SK-N-SH treated with all-trans-retinoic acid at 6 μM for 48 hours (cell line): ENCODE measurements around the gene CD244.

Experiments
- ZNF565 ChIP-seq: fragments of 450-650 bp; formaldehyde crosslinking; conservative IDR thresholded peaks from 2 replicates; pipeline ENCODE4 v1.5.0; 2020; ENCODE audit warnings: low read depth, mild to moderate bottlenecking, moderate library complexity
- ZNF70 ChIP-seq: fragments of 450-650 bp; formaldehyde crosslinking; IDR thresholded peaks from 2 replicates; pipeline ENCODE4 v1.5.0; 2020; ENCODE audit warnings: mild to moderate bottlenecking, moderate library complexity
- TF ChIP-seq, protein P1 (sequence below): fragments of 250-450 bp; sonication (Bioruptor Pico); IDR thresholded peaks from 2 replicates; pipeline ENCODE4 v1.5.1; 2020; ENCODE audit warnings: low read depth, mild to moderate bottlenecking, moderate library complexity
- TF ChIP-seq, protein P2 (sequence below): fragments of 250-450 bp; sonication (Bioruptor Pico); IDR thresholded peaks from 2 replicates; pipeline ENCODE4 v1.8.0; 2021; ENCODE audit warnings: low read depth, mild to moderate bottlenecking, moderate library complexity, borderline replicate concordance
- TF ChIP-seq, protein P3 (sequence below): fragments of 250-450 bp; sonication (Bioruptor Pico); IDR thresholded peaks from 2 replicates; pipeline ENCODE4 v1.8.0; 2020; ENCODE audit warnings: mild to moderate bottlenecking, moderate library complexity, borderline replicate concordance

DNA sequence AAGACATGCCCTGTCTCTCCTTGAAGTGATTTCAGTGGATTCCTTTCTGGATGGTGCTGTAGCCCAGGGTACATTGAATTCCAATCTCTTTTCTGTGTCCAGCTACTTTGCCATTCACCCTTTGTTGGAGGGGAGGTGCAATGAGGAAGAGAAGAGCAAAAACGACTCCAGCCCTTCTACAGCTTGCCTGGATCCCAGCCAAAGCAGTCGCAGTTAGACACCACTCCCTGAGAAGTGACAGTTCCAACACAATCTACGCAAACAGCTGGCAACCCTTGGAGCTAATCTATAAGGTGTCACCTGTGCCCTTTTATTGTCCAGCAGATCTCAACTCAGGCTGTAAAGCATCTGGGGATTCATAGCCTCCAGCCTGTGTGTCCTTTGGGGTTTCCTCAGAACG, 4.6 kb downstream of the CD244 start:
- TF ChIP-seq ZNF565 (CRISPR knock-in tag) (no peak), ZNF70 (no peak)
- TF ChIP-seq, protein P1, sequence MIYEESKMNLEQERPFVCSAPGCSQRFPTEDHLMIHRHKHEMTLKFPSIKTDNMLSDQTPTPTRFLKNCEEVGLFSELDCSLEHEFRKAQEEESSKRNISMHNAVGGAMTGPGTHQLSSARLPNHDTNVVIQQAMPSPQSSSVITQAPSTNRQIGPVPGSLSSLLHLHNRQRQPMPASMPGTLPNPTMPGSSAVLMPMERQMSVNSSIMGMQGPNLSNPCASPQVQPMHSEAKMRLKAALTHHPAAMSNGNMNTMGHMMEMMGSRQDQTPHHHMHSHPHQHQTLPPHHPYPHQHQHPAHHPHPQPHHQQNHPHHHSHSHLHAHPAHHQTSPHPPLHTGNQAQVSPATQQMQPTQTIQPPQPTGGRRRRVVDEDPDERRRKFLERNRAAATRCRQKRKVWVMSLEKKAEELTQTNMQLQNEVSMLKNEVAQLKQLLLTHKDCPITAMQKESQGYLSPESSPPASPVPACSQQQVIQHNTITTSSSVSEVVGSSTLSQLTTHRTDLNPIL (CRISPR knock-in tag) = no peak
- TF ChIP-seq, protein P2, sequence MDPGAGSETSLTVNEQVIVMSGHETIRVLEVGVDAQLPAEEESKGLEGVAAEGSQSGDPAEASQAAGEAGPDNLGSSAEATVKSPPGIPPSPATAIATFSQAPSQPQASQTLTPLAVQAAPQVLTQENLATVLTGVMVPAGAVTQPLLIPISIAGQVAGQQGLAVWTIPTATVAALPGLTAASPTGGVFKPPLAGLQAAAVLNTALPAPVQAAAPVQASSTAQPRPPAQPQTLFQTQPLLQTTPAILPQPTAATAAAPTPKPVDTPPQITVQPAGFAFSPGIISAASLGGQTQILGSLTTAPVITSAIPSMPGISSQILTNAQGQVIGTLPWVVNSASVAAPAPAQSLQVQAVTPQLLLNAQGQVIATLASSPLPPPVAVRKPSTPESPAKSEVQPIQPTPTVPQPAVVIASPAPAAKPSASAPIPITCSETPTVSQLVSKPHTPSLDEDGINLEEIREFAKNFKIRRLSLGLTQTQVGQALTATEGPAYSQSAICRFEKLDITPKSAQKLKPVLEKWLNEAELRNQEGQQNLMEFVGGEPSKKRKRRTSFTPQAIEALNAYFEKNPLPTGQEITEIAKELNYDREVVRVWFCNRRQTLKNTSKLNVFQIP (CRISPR knock-in tag) = no peak
- TF ChIP-seq, protein P3, sequence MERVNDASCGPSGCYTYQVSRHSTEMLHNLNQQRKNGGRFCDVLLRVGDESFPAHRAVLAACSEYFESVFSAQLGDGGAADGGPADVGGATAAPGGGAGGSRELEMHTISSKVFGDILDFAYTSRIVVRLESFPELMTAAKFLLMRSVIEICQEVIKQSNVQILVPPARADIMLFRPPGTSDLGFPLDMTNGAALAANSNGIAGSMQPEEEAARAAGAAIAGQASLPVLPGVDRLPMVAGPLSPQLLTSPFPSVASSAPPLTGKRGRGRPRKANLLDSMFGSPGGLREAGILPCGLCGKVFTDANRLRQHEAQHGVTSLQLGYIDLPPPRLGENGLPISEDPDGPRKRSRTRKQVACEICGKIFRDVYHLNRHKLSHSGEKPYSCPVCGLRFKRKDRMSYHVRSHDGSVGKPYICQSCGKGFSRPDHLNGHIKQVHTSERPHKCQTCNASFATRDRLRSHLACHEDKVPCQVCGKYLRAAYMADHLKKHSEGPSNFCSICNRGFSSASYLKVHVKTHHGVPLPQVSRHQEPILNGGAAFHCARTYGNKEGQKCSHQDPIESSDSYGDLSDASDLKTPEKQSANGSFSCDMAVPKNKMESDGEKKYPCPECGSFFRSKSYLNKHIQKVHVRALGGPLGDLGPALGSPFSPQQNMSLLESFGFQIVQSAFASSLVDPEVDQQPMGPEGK (CRISPR knock-in tag) = no peak
